H9 (cell line): ENCODE measurements around the gene FAM13A. TPM values are rescaled to one million over a fixed set of nuclear protein-coding genes. Genes with fewer than 3 reads are reported as not detected.

Experiments used
- DNase-seq: peaks from one replicate; pipeline ENCODE4 v3.0.0-alpha.2; 2017
- H2AFZ ChIP-seq: one replicate; pipeline ENCODE4 v1.6.1; 2013; ENCODE audit warnings: mild to moderate bottlenecking, low read length, control low read depth, moderate library complexity
- H2AK5ac ChIP-seq: 2 replicates; pipeline ENCODE4 v1.6.1; 2013; ENCODE audit warnings: low read length, control low read depth, mixed read lengths; ENCODE audit not compliant: insufficient read length
- H2BK120ac ChIP-seq: one replicate; pipeline ENCODE4 v1.6.1; 2013; ENCODE audit warnings: low read depth, mild to moderate bottlenecking, low read length, control low read depth, inconsistent platforms; ENCODE audit not compliant: poor library complexity, severe bottlenecking
- H2BK12ac ChIP-seq: 2 replicates; pipeline ENCODE4 v1.6.1; 2013; ENCODE audit warnings: low read length, control low read depth, mixed read lengths, low read depth; ENCODE audit not compliant: insufficient read length
- H2BK15ac ChIP-seq: 2 replicates; pipeline ENCODE4 v1.6.1; 2013; ENCODE audit warnings: low read depth, low read length, control low read depth
- H2BK20ac ChIP-seq: one replicate; pipeline ENCODE4 v1.6.1; 2013; ENCODE audit warnings: low read depth, mild to moderate bottlenecking, low read length, control low read depth, inconsistent platforms; ENCODE audit not compliant: poor library complexity, severe bottlenecking
- H2BK5ac ChIP-seq: 2 replicates; pipeline ENCODE4 v1.6.1; 2013; ENCODE audit warnings: low read length, control low read depth, mixed read lengths; ENCODE audit not compliant: insufficient read length
- H3K14ac ChIP-seq: 2 replicates; pipeline ENCODE4 v1.6.1; 2013; ENCODE audit warnings: low read length, control low read depth; ENCODE audit not compliant: insufficient read depth
- H3K18ac ChIP-seq: 2 replicates; pipeline ENCODE4 v1.6.1; 2013; ENCODE audit warnings: low read depth, mild to moderate bottlenecking, mixed read lengths, low read length, control low read depth; ENCODE audit not compliant: insufficient read length
- H3K23ac ChIP-seq: 2 replicates; pipeline ENCODE4 v1.6.1; 2013; ENCODE audit warnings: low read length, control low read depth, mixed read lengths, low read depth; ENCODE audit not compliant: insufficient read length
- H3K23me2 ChIP-seq: 2 replicates; pipeline ENCODE4 v1.6.1; 2013; ENCODE audit warnings: low read depth, mild to moderate bottlenecking, mixed read lengths, low read length, control low read depth; ENCODE audit not compliant: insufficient read length, poor library complexity, severe bottlenecking
- H3K27ac ChIP-seq: 2 replicates; pipeline ENCODE4 v1.5.1; 2013; ENCODE audit warnings: low read length, control low read depth, mixed read lengths, low read depth; ENCODE audit not compliant: insufficient read length
- H3K27me3 ChIP-seq: 2 replicates; pipeline ENCODE4 v1.6.1; 2013; ENCODE audit warnings: low read length, control low read depth, inconsistent platforms; ENCODE audit not compliant: insufficient read depth
- H3K4ac ChIP-seq: 2 replicates; pipeline ENCODE4 v1.6.1; 2013; ENCODE audit warnings: low read depth, mild to moderate bottlenecking, control low read depth, inconsistent platforms, low read length, moderate library complexity
- H3K4me1 ChIP-seq: 2 replicates; pipeline ENCODE4 v1.6.1; 2013; ENCODE audit warnings: low read length, control low read depth, inconsistent platforms; ENCODE audit not compliant: insufficient read depth
- H3K4me2 ChIP-seq: 2 replicates; pipeline ENCODE4 v1.6.1; 2013; ENCODE audit warnings: low read length, control low read depth, mixed read lengths; ENCODE audit not compliant: insufficient read length, insufficient read depth
- H3K56ac ChIP-seq: 2 replicates; pipeline ENCODE4 v1.6.1; 2013; ENCODE audit warnings: low read depth, mild to moderate bottlenecking, mixed read lengths, low read length, control low read depth; ENCODE audit not compliant: insufficient read length
- H3K79me1 ChIP-seq: 2 replicates; pipeline ENCODE4 v1.6.1; 2013; ENCODE audit warnings: low read depth, mild to moderate bottlenecking, moderate library complexity, low read length, control low read depth, inconsistent platforms; ENCODE audit not compliant: insufficient read depth, poor library complexity, severe bottlenecking
- H3K79me2 ChIP-seq: 2 replicates; pipeline ENCODE4 v1.6.1; 2013; ENCODE audit warnings: low read length, control low read depth, inconsistent platforms; ENCODE audit not compliant: insufficient read depth
- H3K9ac ChIP-seq: 2 replicates; pipeline ENCODE4 v1.6.1; 2013; ENCODE audit warnings: low read length, control low read depth, mixed read lengths; ENCODE audit not compliant: insufficient read length; ENCODE audit errors: extremely low read depth
- H3K9me3 ChIP-seq: one replicate; pipeline ENCODE4 v1.6.1; 2013; ENCODE audit warnings: low read depth, low read length, inconsistent platforms; ENCODE audit not compliant: control insufficient read depth
- H3T11ph ChIP-seq: one replicate; pipeline ENCODE4 v1.6.1; 2013; ENCODE audit warnings: mild to moderate bottlenecking, low read length, control low read depth, inconsistent platforms
- H4K20me1 ChIP-seq: one replicate; pipeline ENCODE4 v1.6.1; 2013; ENCODE audit not compliant: control insufficient read depth, insufficient read length, insufficient read depth
- H4K5ac ChIP-seq: 2 replicates; pipeline ENCODE4 v1.6.1; 2013; ENCODE audit warnings: low read depth, mild to moderate bottlenecking, mixed read lengths, low read length, control low read depth; ENCODE audit not compliant: insufficient read length
- H4K8ac ChIP-seq: replicated peaks from 2 replicates; pipeline ENCODE4 v1.6.1; 2013; ENCODE audit warnings: low read length, control low read depth, mixed read lengths, low read depth; ENCODE audit not compliant: insufficient read length
- H4K91ac ChIP-seq: 2 replicates; pipeline ENCODE4 v1.6.1; 2013; ENCODE audit warnings: low read depth, mild to moderate bottlenecking, moderate library complexity, mixed read lengths, low read length, control low read depth; ENCODE audit not compliant: insufficient read length
- H3K27ac Mint-ChIP-seq, 3 experiments: 2 replicates in 2 of 3; 3 replicates in 1 of 3; pipeline ENCODE4 v1.8.0; 2020 to 2021; ENCODE audit warnings: mixed read lengths in 3 of 3, mild to moderate bottlenecking in 1 of 3, moderate library complexity in 1 of 3
- H3K27me3 Mint-ChIP-seq: 2 replicates; pipeline ENCODE4 v1.8.0; 2021; ENCODE audit warnings: low read depth, mild to moderate bottlenecking, moderate library complexity, mixed read lengths
- H3K36me3 Mint-ChIP-seq, 3 experiments: 2 replicates in 2 of 3; 3 replicates in 1 of 3; pipeline ENCODE4 v1.8.0; 2020 to 2021; ENCODE audit warnings: low read depth in 3 of 3, mixed read lengths in 3 of 3; ENCODE audit not compliant: insufficient read depth in 1 of 3
- H3K4me1 Mint-ChIP-seq, 2 experiments: 2 replicates each; pipeline ENCODE4 v1.8.0; 2020; ENCODE audit warnings: mixed read lengths in 2 of 2
- H3K4me3 Mint-ChIP-seq, 2 experiments: 2 replicates in 1 of 2; 3 replicates in 1 of 2; pipeline ENCODE4 v1.8.0; 2020 to 2021; ENCODE audit warnings: mild to moderate bottlenecking in 2 of 2, mixed read lengths in 2 of 2, moderate library complexity in 1 of 2
- H3K9me3 Mint-ChIP-seq, 2 experiments: 2 replicates in 1 of 2; 3 replicates in 1 of 2; pipeline ENCODE4 v1.8.0; 2020; ENCODE audit warnings: mild to moderate bottlenecking in 2 of 2, mixed read lengths in 2 of 2, moderate library complexity in 1 of 2
- WGBS: extraction: QIAGEN DNeasy Blood & Tissue Kit; methylation state at CpG from one replicate; pipeline ENCODE4 v1.1.7; 2013; ENCODE audit warnings: missing lambda C conversion rate, low lambda C conversion rate, mixed read lengths; ENCODE audit not compliant: insufficient read length; ENCODE audit errors: extremely low coverage; 5-methylcytosine and 5-hydroxymethylcytosine counted together
- total RNA-seq: library from RNA; stranded (reverse); gene quantifications from 2 replicates; pipeline ENCODE4 v1.2.1, GENCODE V29; 2021
- TF ChIP-seq, protein P1 (sequence below): fragments of 200-600 bp; sonication (generic); conservative IDR thresholded peaks from 3 replicates; pipeline ENCODE4 v1.8.0; 2021; ENCODE audit warnings: antibody characterized with exemption, mild to moderate bottlenecking

FAM13A gene
- total RNA-seq, 1 experiment from 2014 or later, result 12.7 TPM

DNA sequence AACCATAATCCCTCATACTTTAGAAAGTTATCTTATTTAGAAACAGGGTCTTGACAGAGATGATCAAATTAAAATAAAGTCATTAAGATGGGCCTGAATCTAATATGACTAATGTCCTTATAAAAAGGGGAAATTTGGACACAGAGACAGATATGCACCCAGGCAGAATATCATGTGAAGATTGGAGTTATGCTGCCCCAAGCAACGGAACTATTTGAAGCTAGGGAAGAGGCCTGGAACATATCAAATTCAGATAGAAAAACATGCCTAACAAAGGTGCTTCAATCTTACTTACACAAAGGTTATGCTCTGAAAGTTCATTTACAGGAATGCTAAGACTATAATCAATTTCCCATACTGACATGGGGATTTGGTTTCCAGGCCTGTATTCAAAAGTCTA lies 246.7 kb downstream of the FAM13A start:
- Mint-ChIP-seq H3K4me1 (peaks cover 6 to 7% of the 10 kb centered on the region in 2 experiments; a peak in 3 of 4 replicates), H3K27ac (no peak overlapping the region), H3K9me3 (no peaks in the 10 kb centered on the region), H3K36me3 (no peaks in the 10 kb centered on the region), H3K27me3 (no peaks in the 10 kb centered on the region), H3K4me3 (no peak overlapping the region)
- Histone ChIP-seq H2BK12ac (no peak overlapping the region), H3K14ac (no peak overlapping the region), H2AFZ (no peak overlapping the region), H3K23me2 (no peaks in the 10 kb centered on the region), H3K4me1 (no peaks in the 10 kb centered on the region), H4K8ac (no peak overlapping the region), H2BK20ac (no peak overlapping the region), H3K79me1 (no peaks in the 10 kb centered on the region), H2AK5ac (no peak overlapping the region), H3K27me3 (no peaks in the 10 kb centered on the region), H4K20me1 (no peaks in the 10 kb centered on the region), H2BK120ac (no peak overlapping the region), H3K4me2 (no peak overlapping the region), H3K18ac (no peak overlapping the region), H3K9ac (no peak overlapping the region), H2BK5ac (no peak overlapping the region), H3K9me3 (no peaks in the 10 kb centered on the region), H3K4ac (no peak overlapping the region), H3K56ac (no peak overlapping the region), H3K79me2 (no peaks in the 10 kb centered on the region), H4K5ac (no peak overlapping the region), H3T11ph (no peak overlapping the region), H2BK15ac (no peak overlapping the region), H3K27ac (no peak overlapping the region), H4K91ac (no peak overlapping the region), H3K23ac (no peak overlapping the region)
- TF ChIP-seq, protein P1, sequence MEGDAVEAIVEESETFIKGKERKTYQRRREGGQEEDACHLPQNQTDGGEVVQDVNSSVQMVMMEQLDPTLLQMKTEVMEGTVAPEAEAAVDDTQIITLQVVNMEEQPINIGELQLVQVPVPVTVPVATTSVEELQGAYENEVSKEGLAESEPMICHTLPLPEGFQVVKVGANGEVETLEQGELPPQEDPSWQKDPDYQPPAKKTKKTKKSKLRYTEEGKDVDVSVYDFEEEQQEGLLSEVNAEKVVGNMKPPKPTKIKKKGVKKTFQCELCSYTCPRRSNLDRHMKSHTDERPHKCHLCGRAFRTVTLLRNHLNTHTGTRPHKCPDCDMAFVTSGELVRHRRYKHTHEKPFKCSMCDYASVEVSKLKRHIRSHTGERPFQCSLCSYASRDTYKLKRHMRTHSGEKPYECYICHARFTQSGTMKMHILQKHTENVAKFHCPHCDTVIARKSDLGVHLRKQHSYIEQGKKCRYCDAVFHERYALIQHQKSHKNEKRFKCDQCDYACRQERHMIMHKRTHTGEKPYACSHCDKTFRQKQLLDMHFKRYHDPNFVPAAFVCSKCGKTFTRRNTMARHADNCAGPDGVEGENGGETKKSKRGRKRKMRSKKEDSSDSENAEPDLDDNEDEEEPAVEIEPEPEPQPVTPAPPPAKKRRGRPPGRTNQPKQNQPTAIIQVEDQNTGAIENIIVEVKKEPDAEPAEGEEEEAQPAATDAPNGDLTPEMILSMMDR, result no peak
- no peak for DNase-seq
- no CpG with 5 or more reads among the region's 1 CpG for WGBS
